Fibroblast of pulmonary artery (primary cell): ENCODE measurements around the gene MBOAT7.
A peak's percentile ranks its signal among the peaks of the same experiment; 100 is the strongest.
"Not testable (repeated sequence)": the region's sequence is repeated elsewhere in the genome, so short reads cannot be mapped to it uniquely, and the experiment has no call there.

Experiments used
- DNase-seq: peaks from one replicate; pipeline ENCODE4 v3.0.0-alpha.2; 2010; ENCODE audit warnings: low read depth
- H3K4me3 ChIP-seq: replicated peaks from 2 replicates; pipeline ENCODE4 v1.5.1; 2011; ENCODE audit warnings: low read depth, mild to moderate bottlenecking, control low read depth, low read length, moderate library complexity
- CTCF ChIP-seq: IDR thresholded peaks from 2 replicates; pipeline ENCODE4 v1.5.1; 2011; ENCODE audit warnings: mild to moderate bottlenecking, control low read depth, low read length, inconsistent platforms; ENCODE audit errors: missing control alignments

MBOAT7 gene

GRCh38 chr19:54189145-54189734, at the start of gene MBOAT7:
MBOAT7 (minus strand) TSS chr19:54189580; CDS start chr19:54188508, 1,072 bp downstream.
- no peak for DNase-seq
- TF ChIP-seq CTCF, result no peak
- H3K4me3 ChIP-seq, result peak within 1 kb of the TSS; percentile 84

- no peak for DNase-seq
- TF ChIP-seq CTCF, result no peak
- H3K4me3 ChIP-seq, result no peak overlapping the region
These were observed 44.6 kb upstream of the MBOAT7 start for GRCh38 chr19:54233941-54234340.

- peak; percentile 99 for TF ChIP-seq CTCF
- no peak overlapping the region for H3K4me3 ChIP-seq
- DNase-seq, result peak; percentile 88
These were observed 41.9 kb upstream of the MBOAT7 start for GRCh38 chr19:54231077-54231931.

GRCh38 chr19:54230031-54230430, 40.7 kb upstream of the MBOAT7 start:
- no peak for DNase-seq
- no peak for TF ChIP-seq CTCF
- no peak overlapping the region for H3K4me3 ChIP-seq

- DNase-seq, result no peak
- H3K4me3 ChIP-seq, result no peak overlapping the region
- TF ChIP-seq CTCF, result no peak
These were observed 39.8 kb upstream of the MBOAT7 start for GRCh38 chr19:54229146-54229545.

- not testable (repeated sequence) for H3K4me3 ChIP-seq
These were observed 35.2 kb upstream of the MBOAT7 start for GRCh38 chr19:54224619-54225018.

GRCh38 chr19:54223937-54224281, 34.5 kb upstream of the MBOAT7 start:
- not testable (repeated sequence) for H3K4me3 ChIP-seq

More at GRCh38 chr19:54224619-54225018, 35.2 kb upstream of the MBOAT7 start:
- not testable (repeated sequence) for DNase-seq

GRCh38 chr19:54223277-54223936, 34.0 kb upstream of the MBOAT7 start:
- DNase-seq, H3K4me3 ChIP-seq: not testable (repeated sequence)

More at GRCh38 chr19:54223937-54224281, 34.5 kb upstream of the MBOAT7 start:
- DNase-seq, result not testable (repeated sequence)

- not testable (repeated sequence) for DNase-seq, H3K4me3 ChIP-seq
These were observed 33.3 kb upstream of the MBOAT7 start, which contains the start of gene LILRB3 for GRCh38 chr19:54222474-54223276. LILRB3 (minus strand) TSS chr19:54223007; CDS start chr19:54222976, 31 bp downstream.

GRCh38 chr19:54221947-54222346, 32.6 kb upstream of the MBOAT7 start:
- not testable (repeated sequence) for DNase-seq, H3K4me3 ChIP-seq

GRCh38 chr19:54219702-54220101, 30.3 kb upstream of the MBOAT7 start:
- DNase-seq, H3K4me3 ChIP-seq: not testable (repeated sequence)
